GM12872 (cell line): ENCODE measurements around the gene LHFPL6.

Experiments used
- CTCF ChIP-seq: IDR thresholded peaks from 3 replicates; pipeline ENCODE4 v1.5.1; 2011; ENCODE audit warnings: low read depth, mild to moderate bottlenecking, low read length, moderate library complexity; ENCODE audit not compliant: insufficient read depth

Gene LHFPL6

GRCh38 chr13:39345982-39346381 lies 257.0 kb downstream of the LHFPL6 start:
- no peak for TF ChIP-seq CTCF

GRCh38 chr13:39341251-39341650 lies 261.7 kb downstream of the LHFPL6 start:
- TF ChIP-seq CTCF = no peak

GRCh38 chr13:39336937-39337336 lies 266.1 kb downstream of the LHFPL6 start:
- no peak for TF ChIP-seq CTCF

- TF ChIP-seq CTCF = no peak
Measured at GRCh38 chr13:39336207-39336606, 266.8 kb downstream of the LHFPL6 start.

GRCh38 chr13:39335721-39336120 lies 267.3 kb downstream of the LHFPL6 start:
- TF ChIP-seq CTCF = no peak

GRCh38 chr13:39330504-39330903 lies 272.5 kb downstream of the LHFPL6 start:
- TF ChIP-seq CTCF = no peak

- no peak for TF ChIP-seq CTCF
Measured at GRCh38 chr13:39329182-39329639, 273.8 kb downstream of the LHFPL6 start.

GRCh38 chr13:39327172-39327479 lies 275.9 kb downstream of the LHFPL6 start:
- TF ChIP-seq CTCF = no peak
